HepG2 (cell line): ENCODE data around the gene MGARP. TPM values are rescaled to one million over a fixed set of nuclear protein-coding genes. Genes with fewer than 3 reads are reported as not detected.

Experiments
- HCFC1 ChIP-seq: fragments of 150-350 bp; IDR thresholded peaks from 2 replicates; pipeline ENCODE4 v1.6.1; 2014; ENCODE audit warnings: low read depth, low read length
- ISX ChIP-seq: sonication (generic); formaldehyde crosslinking; conservative IDR thresholded peaks from 2 replicates; pipeline ENCODE4 v1.5.0; 2020; ENCODE audit warnings: missing genetic modification reagents
- KAT8 ChIP-seq: IDR thresholded peaks from 2 replicates; pipeline ENCODE4 v1.6.1; 2016; ENCODE audit warnings: missing genetic modification reagents, missing compliant biosample characterization
- NFKBIZ ChIP-seq: IDR thresholded peaks from 2 replicates; pipeline ENCODE4 v1.6.1; 2018; ENCODE audit warnings: missing genetic modification reagents, missing compliant biosample characterization
- PPARG ChIP-seq: conservative IDR thresholded peaks from 2 replicates; pipeline ENCODE4 v1.6.1; 2016; ENCODE audit warnings: missing biosample characterization, missing genetic modification reagents
- RFX3 ChIP-seq: IDR thresholded peaks from 2 replicates; pipeline ENCODE4 v1.6.1; 2016; ENCODE audit warnings: missing biosample characterization, missing genetic modification reagents
- SIN3A ChIP-seq: IDR thresholded peaks from 2 replicates; pipeline ENCODE4 v1.6.1; 2011; ENCODE audit warnings: low read depth, mild to moderate bottlenecking, control low read depth, low read length, borderline replicate concordance
- SIX4 ChIP-seq: sonication (generic); formaldehyde crosslinking; IDR thresholded peaks from 2 replicates; pipeline ENCODE4 v1.4.0; 2020; ENCODE audit warnings: missing genetic modification reagents
- SNAPC2 ChIP-seq: sonication (generic); formaldehyde crosslinking; IDR thresholded peaks from 2 replicates; pipeline ENCODE4 v1.8.1; 2022; ENCODE audit warnings: mild to moderate bottlenecking, missing genetic modification reagents
- TCF12 ChIP-seq, 2 experiments: fragments of 450-650 bp in 1 of 2; sonication (generic) in 1 of 2; formaldehyde crosslinking in 1 of 2; IDR thresholded peaks; 2 replicates each; pipeline versions ENCODE4 v1.6.1 to v1.8.0; 2017 to 2022; ENCODE audit warnings: antibody characterized with exemption in 1 of 2, mild to moderate bottlenecking in 1 of 2, missing genetic modification reagents in 1 of 2, moderate library complexity in 1 of 2
- TGIF2 ChIP-seq: IDR thresholded peaks from 2 replicates; pipeline ENCODE4 v1.6.1; 2016; ENCODE audit warnings: control low read depth, missing compliant biosample characterization
- ZBTB2 ChIP-seq: sonication (generic); formaldehyde crosslinking; IDR thresholded peaks from 2 replicates; pipeline ENCODE4 v1.8.0; 2022; ENCODE audit warnings: low read depth, missing genetic modification reagents
- ZFP90 ChIP-seq: sonication (generic); formaldehyde crosslinking; IDR thresholded peaks from 2 replicates; pipeline ENCODE4 v1.8.0; 2022; ENCODE audit warnings: missing genetic modification reagents, mild to moderate bottlenecking, inconsistent platforms, borderline replicate concordance
- ZMYM4 ChIP-seq: sonication (generic); formaldehyde crosslinking; IDR thresholded peaks from 2 replicates; pipeline ENCODE4 v1.8.1; 2023; ENCODE audit warnings: mild to moderate bottlenecking, missing genetic modification reagents
- ZNF264 ChIP-seq: sonication (generic); formaldehyde crosslinking; IDR thresholded peaks from 2 replicates; pipeline ENCODE4 v1.4.0; 2020; ENCODE audit warnings: missing genetic modification reagents
- ZNF276 ChIP-seq: sonication (generic); formaldehyde crosslinking; IDR thresholded peaks from 2 replicates; pipeline ENCODE4 v1.4.0; 2020; ENCODE audit warnings: mild to moderate bottlenecking, low read depth, missing genetic modification reagents
- ZNF343 ChIP-seq: sonication (generic); formaldehyde crosslinking; IDR thresholded peaks from 2 replicates; pipeline ENCODE4 v1.4.0; 2020; ENCODE audit warnings: mild to moderate bottlenecking, missing genetic modification reagents
- ZNF44 ChIP-seq: sonication (generic); formaldehyde crosslinking; IDR thresholded peaks from 2 replicates; pipeline ENCODE4 v1.5.1; 2020; ENCODE audit warnings: mild to moderate bottlenecking, missing genetic modification reagents
- ZNF549 ChIP-seq: sonication (generic); formaldehyde crosslinking; IDR thresholded peaks from 2 replicates; pipeline ENCODE4 v1.5.0; 2020; ENCODE audit warnings: missing genetic modification reagents
- ZNF570 ChIP-seq: sonication (generic); formaldehyde crosslinking; IDR thresholded peaks from 2 replicates; pipeline ENCODE4 v1.4.0; 2020; ENCODE audit warnings: mild to moderate bottlenecking, missing genetic modification reagents, borderline replicate concordance
- ZNF772 ChIP-seq: sonication (generic); formaldehyde crosslinking; IDR thresholded peaks from 2 replicates; pipeline ENCODE4 v1.5.0; 2020; ENCODE audit warnings: mild to moderate bottlenecking, missing genetic modification reagents
- polyA plus RNA-seq, 8 experiments: library from polyadenylated mRNA; depleted of rRNA in 3 of 8; stranded (reverse) in 7 of 8; unstranded in 1 of 8; fragments of >200 nt; fragmentation: Illumina TruSeq in 4 of 8; extraction: Trizol in 4 of 8; gene quantifications; 2 replicates each; pipeline versions ENCODE4 v1.2.1 to v1.2.3, GENCODE V29; 2011 to 2016; ENCODE audit warnings: low read depth in 4 of 8, missing spikeins in 1 of 8, mixed read lengths in 1 of 8; ENCODE audit not compliant: insufficient read depth in 1 of 8
- total RNA-seq, 5 experiments: library from RNA; depleted of rRNA; stranded (reverse); fragments of >200 nt; fragmentation: Illumina TruSeq; extraction: Trizol; gene quantifications; 2 replicates each; pipeline ENCODE4 v1.2.3, GENCODE V29; 2016; ENCODE audit warnings: low read depth in 1 of 5
- TF ChIP-seq, protein P1 (sequence below): sonication (generic); IDR thresholded peaks from 2 replicates; pipeline ENCODE4 v1.6.1; 2016; ENCODE audit warnings: low read depth, borderline replicate concordance
- TF ChIP-seq, protein P2 (sequence below): sonication (generic); formaldehyde crosslinking; conservative IDR thresholded peaks from 2 replicates; pipeline ENCODE4 v1.8.0; 2022; ENCODE audit warnings: mild to moderate bottlenecking, moderate library complexity, missing genetic modification reagents
- TF ChIP-seq, protein P3 (sequence below): IDR thresholded peaks from 2 replicates; pipeline ENCODE4 v1.6.1; 2012; ENCODE audit warnings: inconsistent platforms

The MGARP gene
- total and polyA plus RNA-seq, 2 of the 13 experiments (the other 11 are each of a cell fraction or from before 2014, with no cell fraction given): 0.11 to 0.13 TPM

DNA sequence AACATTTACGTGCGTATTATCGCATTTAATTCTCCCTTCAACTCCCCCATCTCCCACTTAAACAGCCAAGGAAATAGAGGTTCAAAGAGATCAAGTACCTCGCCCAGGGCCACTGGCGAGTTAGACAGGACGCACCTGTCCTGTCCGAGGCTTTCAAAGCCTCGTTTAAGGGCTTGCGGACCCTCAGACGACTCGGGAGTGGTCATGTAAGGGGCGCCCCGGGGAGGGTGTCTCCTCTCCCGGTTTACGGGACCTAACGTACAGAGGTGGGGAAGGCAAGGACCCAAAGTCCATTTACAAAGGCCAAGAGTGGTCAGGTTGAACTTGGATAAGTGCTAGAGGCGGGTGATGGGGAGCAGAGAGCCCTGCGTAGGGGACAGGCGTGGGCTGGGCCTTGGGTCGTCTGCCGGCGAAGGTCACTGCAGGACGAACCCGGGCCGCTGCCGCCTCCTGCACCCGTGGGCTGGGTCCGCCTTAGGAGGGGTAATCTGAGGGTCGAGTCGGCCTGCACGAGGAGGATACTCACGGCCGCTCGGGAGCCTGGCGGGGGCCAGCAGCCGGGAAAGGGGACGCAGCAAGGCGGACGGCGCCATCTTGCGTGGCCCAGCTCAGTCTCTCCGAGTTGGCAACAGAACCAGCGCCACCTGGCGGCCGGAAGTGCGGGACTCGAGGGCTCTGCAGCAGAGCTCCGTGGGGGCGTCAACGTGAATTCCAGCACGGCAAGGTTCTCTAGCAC lies 15.3 kb upstream of the MGARP start (continued):
- peak; percentile 61; the same call in 1 of the 2 replicates for TF ChIP-seq ZNF44
- TF ChIP-seq NFKBIZ (CRISPR knock-in tag): peak; percentile 44; the same call in 1 of the 2 replicates
- TF ChIP-seq KAT8 (CRISPR knock-in tag): peak; percentile 87
- TF ChIP-seq SIN3A: peak; percentile 17
- peak; percentile 57; the same call in 1 of the 2 replicates for TF ChIP-seq PPARG (CRISPR knock-in tag)
- peak; percentile 88 for TF ChIP-seq ZMYM4 (CRISPR knock-in tag)
- no peak for TF ChIP-seq HCFC1
- TF ChIP-seq, protein P1, sequence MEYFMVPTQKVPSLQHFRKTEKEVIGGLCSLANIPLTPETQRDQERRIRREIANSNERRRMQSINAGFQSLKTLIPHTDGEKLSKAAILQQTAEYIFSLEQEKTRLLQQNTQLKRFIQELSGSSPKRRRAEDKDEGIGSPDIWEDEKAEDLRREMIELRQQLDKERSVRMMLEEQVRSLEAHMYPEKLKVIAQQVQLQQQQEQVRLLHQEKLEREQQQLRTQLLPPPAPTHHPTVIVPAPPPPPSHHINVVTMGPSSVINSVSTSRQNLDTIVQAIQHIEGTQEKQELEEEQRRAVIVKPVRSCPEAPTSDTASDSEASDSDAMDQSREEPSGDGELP: no peak; the same call in 1 of the 2 replicates
- no peak for TF ChIP-seq ZNF549 (CRISPR knock-in tag)
- no peak for TF ChIP-seq TCF12 (IDR thresholded peaks at IDR 0.05)
- TF ChIP-seq TCF12 (CRISPR knock-in tag; IDR thresholded peaks at IDR 0.05): peak; percentile 83
- no peak for TF ChIP-seq ZBTB2 (CRISPR knock-in tag)
- TF ChIP-seq, protein P2, sequence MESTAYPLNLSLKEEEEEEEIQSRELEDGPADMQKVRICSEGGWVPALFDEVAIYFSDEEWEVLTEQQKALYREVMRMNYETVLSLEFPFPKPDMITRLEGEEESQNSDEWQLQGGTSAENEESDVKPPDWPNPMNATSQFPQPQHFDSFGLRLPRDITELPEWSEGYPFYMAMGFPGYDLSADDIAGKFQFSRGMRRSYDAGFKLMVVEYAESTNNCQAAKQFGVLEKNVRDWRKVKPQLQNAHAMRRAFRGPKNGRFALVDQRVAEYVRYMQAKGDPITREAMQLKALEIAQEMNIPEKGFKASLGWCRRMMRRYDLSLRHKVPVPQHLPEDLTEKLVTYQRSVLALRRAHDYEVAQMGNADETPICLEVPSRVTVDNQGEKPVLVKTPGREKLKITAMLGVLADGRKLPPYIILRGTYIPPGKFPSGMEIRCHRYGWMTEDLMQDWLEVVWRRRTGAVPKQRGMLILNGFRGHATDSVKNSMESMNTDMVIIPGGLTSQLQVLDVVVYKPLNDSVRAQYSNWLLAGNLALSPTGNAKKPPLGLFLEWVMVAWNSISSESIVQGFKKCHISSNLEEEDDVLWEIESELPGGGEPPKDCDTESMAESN (CRISPR knock-in tag): peak; percentile 90
- TF ChIP-seq ZFP90: peak; percentile 77; the same call in 1 of the 2 replicates
- peak; percentile 38; the same call in 1 of the 2 replicates for TF ChIP-seq TGIF2 (CRISPR knock-in tag)
- TF ChIP-seq ZNF570 (CRISPR knock-in tag): peak; percentile 24; the same call in 1 of the 2 replicates
- TF ChIP-seq ZNF276 (CRISPR knock-in tag): peak; percentile 77; the same call in 1 of the 2 replicates
- TF ChIP-seq ISX (CRISPR knock-in tag): peak; percentile 88; the same call in 1 of the 2 replicates
- TF ChIP-seq SNAPC2: 0 out of 2 replicates have a peak, but pooled peaks have one; percentile 47
- TF ChIP-seq ZNF343 (CRISPR knock-in tag): 0 out of 2 replicates have a peak, but pooled peaks have one; percentile 34
- peak; percentile 39; the same call in 1 of the 2 replicates for TF ChIP-seq ZNF772 (CRISPR knock-in tag)
- TF ChIP-seq SIX4 (CRISPR knock-in tag): peak; percentile 43; the same call in 1 of the 2 replicates
- TF ChIP-seq, protein P3, sequence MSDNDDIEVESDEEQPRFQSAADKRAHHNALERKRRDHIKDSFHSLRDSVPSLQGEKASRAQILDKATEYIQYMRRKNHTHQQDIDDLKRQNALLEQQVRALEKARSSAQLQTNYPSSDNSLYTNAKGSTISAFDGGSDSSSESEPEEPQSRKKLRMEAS: peak; percentile 72
- 0 out of 2 replicates have a peak, but pooled peaks have one; percentile 64 for TF ChIP-seq ZNF264 (CRISPR knock-in tag)
- TF ChIP-seq RFX3 (CRISPR knock-in tag): no peak
